OCI-LY7 (cell line): ENCODE results near the gene LAPTM5. TPM values are rescaled to one million over a fixed set of nuclear protein-coding genes. Genes with fewer than 3 reads are reported as not detected.

Experiments used
- BruUV-seq: library from RNA; stranded (reverse); fragments of 400-500 nt; replicated peaks from 2 replicates; lab custom pipeline; 2021; lab: Mats Ljungman, UMichigan
- CTCF ChIA-PET: fragments of 300-600 bp; sonication (Branson Sonifier 250); formaldehyde crosslinking; loops from one replicate; lab custom pipeline; 2022; ENCODE audit warnings: antibody characterized with exemption; ENCODE audit not compliant: unreplicated experiment; lab: Charles Lee
- POLR2A ChIA-PET: fragments of 300-600 bp; sonication (Branson Sonifier 250); formaldehyde crosslinking; loops from one replicate; lab custom pipeline; 2022; ENCODE audit warnings: antibody characterized with exemption; lab: Charles Lee
- DNase-seq: peaks from one replicate; pipeline ENCODE4 v3.0.0-alpha.2; 2015; ENCODE audit warnings: low spot score
- H2AFZ ChIP-seq: fragments of 200-600 bp; sonication (generic), shearing (Covaris generic); 2 replicates; pipeline ENCODE4 v1.6.1; 2014; ENCODE audit warnings: mild to moderate bottlenecking, antibody characterized with exemption, low read length, moderate library complexity
- H3K27ac ChIP-seq: fragments of 200-600 bp; sonication (generic); 2 replicates; pipeline ENCODE4 v1.5.1; 2014; ENCODE audit warnings: mixed run types, low read depth, mild to moderate bottlenecking, moderate library complexity, low read length, inconsistent platforms; ENCODE audit not compliant: poor library complexity, severe bottlenecking
- H3K36me3 ChIP-seq: fragments of 200-600 bp; sonication (generic); 2 replicates; pipeline ENCODE4 v1.6.1; 2014; ENCODE audit warnings: mild to moderate bottlenecking, antibody characterized with exemption, low read length, moderate library complexity, mixed read lengths; ENCODE audit not compliant: insufficient read depth
- H3K4me1 ChIP-seq: fragments of 200-600 bp; sonication (generic); 2 replicates; pipeline ENCODE4 v1.5.1; 2014; ENCODE audit warnings: mild to moderate bottlenecking, low read length; ENCODE audit not compliant: insufficient read depth, poor library complexity, severe bottlenecking
- H3K4me2 ChIP-seq: fragments of 200-600 bp; sonication (generic); 2 replicates; pipeline ENCODE4 v1.6.1; 2014; ENCODE audit warnings: mild to moderate bottlenecking, low read length
- H3K4me3 ChIP-seq: fragments of 200-600 bp; sonication (generic); 2 replicates; pipeline ENCODE4 v1.5.1; 2014; ENCODE audit warnings: mild to moderate bottlenecking, low read depth, low read length; ENCODE audit not compliant: poor library complexity, severe bottlenecking
- H3K79me2 ChIP-seq: fragments of 200-600 bp; sonication (generic); 2 replicates; pipeline ENCODE4 v1.6.1; 2016; ENCODE audit warnings: low read depth, mild to moderate bottlenecking, low read length, moderate library complexity, mixed read lengths; ENCODE audit not compliant: insufficient read depth
- H3K9me2 ChIP-seq: fragments of 200-600 bp; sonication (generic); 2 replicates; pipeline ENCODE4 v1.6.1; 2016; ENCODE audit warnings: mild to moderate bottlenecking, low read length, mixed read lengths; ENCODE audit not compliant: insufficient read depth
- H3K9me3 ChIP-seq: fragments of 200-600 bp; sonication (generic); 2 replicates; pipeline ENCODE4 v1.6.1; 2014; ENCODE audit warnings: mild to moderate bottlenecking, mixed run types, low read length, mixed read lengths
- H4K20me1 ChIP-seq: fragments of 200-600 bp; sonication (generic); 2 replicates; pipeline ENCODE4 v1.6.1; 2014; ENCODE audit warnings: mild to moderate bottlenecking, antibody characterized with exemption, low read length, moderate library complexity, mixed read lengths; ENCODE audit not compliant: insufficient read depth
- EZH2phosphoT487 ChIP-seq: fragments of 200-600 bp; sonication (generic); IDR thresholded peaks from 2 replicates; pipeline ENCODE4 v1.6.1; 2018; ENCODE audit warnings: low read depth, borderline replicate concordance, mild to moderate bottlenecking, mixed run types, antibody characterized with exemption, low read length, moderate library complexity, mixed read lengths
- intact Hi-C: fragments of 100-400 bp; cut with micrococcal nuclease; formaldehyde crosslinking; loops from one replicate; pipeline ENCODE4 v1.10.0; 2022; ENCODE audit not compliant: unreplicated experiment
- total RNA-seq, 2 experiments: library from RNA; depleted of rRNA in 1 of 2; stranded (reverse); fragments of >200 nt in 1 of 2; shearing (Covaris generic) in 1 of 2; gene quantifications; 2 replicates each; pipeline ENCODE4 v1.2.3, GENCODE V29; 2014 to 2022
- TF ChIP-seq, protein P1 (sequence below): fragments of 200-600 bp; sonication (generic); conservative IDR thresholded peaks from 2 replicates; pipeline ENCODE4 v1.5.1; 2014; ENCODE audit warnings: mild to moderate bottlenecking, antibody characterized with exemption, low read length, moderate library complexity, mixed read lengths

The LAPTM5 gene
- total RNA-seq, 2 experiments from 2014 or later = 113 to 137 TPM

DNA sequence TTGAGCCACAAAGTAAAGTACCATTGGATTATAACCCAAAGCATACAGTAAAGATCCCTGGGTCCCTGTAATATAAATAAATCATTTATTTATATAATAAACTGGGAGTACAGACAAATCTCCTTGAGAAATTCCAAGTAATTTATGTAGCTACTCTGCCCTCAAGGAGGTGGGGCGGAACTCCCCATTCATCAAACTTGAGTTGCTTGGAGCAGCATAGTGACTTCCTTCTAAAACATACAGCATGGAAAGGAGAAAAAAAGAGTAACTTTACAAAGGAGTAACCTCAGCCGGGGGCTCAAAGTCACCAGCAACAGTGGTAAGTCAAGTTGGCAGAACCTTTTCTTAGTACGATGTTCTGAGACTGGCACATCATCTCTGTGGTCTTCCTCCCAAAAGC, 4.5 kb downstream of the LAPTM5 start:
- Histone ChIP-seq H3K4me2 (peak overlapping the region; percentile 91), H3K27ac (peak overlapping the region; percentile 99), H3K9me3 (no peaks in the 10 kb centered on the region), H3K4me1 (peaks cover 99% of the 10 kb centered on the region), H3K9me2 (no peaks in the 10 kb centered on the region), H4K20me1 (peaks cover 9% of the 10 kb centered on the region), H3K4me3 (peak overlapping the region; percentile 47), H2AFZ (no peak overlapping the region), H3K79me2 (peaks cover 4% of the 10 kb centered on the region; the same call in 1 of the 2 replicates), H3K36me3 (no peaks in the 10 kb centered on the region)
- POLR2A ChIA-PET = interaction anchor here (1.3 kb wide), 1 partner anchor 101 kb away, joined by 3 read pairs; no protein-coding TSS in a partner anchor
- no peak for DNase-seq
- TF ChIP-seq, protein P1, sequence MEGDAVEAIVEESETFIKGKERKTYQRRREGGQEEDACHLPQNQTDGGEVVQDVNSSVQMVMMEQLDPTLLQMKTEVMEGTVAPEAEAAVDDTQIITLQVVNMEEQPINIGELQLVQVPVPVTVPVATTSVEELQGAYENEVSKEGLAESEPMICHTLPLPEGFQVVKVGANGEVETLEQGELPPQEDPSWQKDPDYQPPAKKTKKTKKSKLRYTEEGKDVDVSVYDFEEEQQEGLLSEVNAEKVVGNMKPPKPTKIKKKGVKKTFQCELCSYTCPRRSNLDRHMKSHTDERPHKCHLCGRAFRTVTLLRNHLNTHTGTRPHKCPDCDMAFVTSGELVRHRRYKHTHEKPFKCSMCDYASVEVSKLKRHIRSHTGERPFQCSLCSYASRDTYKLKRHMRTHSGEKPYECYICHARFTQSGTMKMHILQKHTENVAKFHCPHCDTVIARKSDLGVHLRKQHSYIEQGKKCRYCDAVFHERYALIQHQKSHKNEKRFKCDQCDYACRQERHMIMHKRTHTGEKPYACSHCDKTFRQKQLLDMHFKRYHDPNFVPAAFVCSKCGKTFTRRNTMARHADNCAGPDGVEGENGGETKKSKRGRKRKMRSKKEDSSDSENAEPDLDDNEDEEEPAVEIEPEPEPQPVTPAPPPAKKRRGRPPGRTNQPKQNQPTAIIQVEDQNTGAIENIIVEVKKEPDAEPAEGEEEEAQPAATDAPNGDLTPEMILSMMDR = no peak
- TF ChIP-seq EZH2phosphoT487 = no peak
- CTCF ChIA-PET = interaction anchor here (1.3 kb wide), 1 partner anchor 26 kb away, joined by 3 read pairs; no protein-coding TSS in a partner anchor
- intact Hi-C loops = no loop called here
- no TSS peak for BruUV-seq

DNA sequence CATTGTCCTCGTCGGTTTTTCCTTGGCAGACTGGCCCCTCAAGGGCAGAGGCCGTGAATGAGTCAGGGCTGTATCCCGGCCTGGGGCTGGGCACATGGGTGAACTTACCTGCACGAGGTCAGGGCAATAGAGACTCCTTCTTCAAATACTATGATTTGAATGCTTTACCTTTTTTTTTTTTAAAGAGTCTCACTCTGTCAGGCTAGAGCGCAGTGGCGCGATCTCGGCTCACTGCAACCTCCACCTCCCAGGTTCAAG, 5.0 kb downstream of the LAPTM5 start:
- Histone ChIP-seq H3K4me1 (peaks cover 99% of the 10 kb centered on the region), H3K79me2 (peaks cover 4% of the 10 kb centered on the region; the same call in 1 of the 2 replicates), H3K4me3 (peak overlapping the region; percentile 13), H3K4me2 (peak overlapping the region; percentile 91), H3K27ac (peak overlapping the region; percentile 99), H3K9me2 (no peaks in the 10 kb centered on the region), H3K36me3 (no peaks in the 10 kb centered on the region), H2AFZ (no peak overlapping the region), H3K9me3 (no peaks in the 10 kb centered on the region), H4K20me1 (peaks cover 9% of the 10 kb centered on the region)
- intact Hi-C loops = no loop called here
- BruUV-seq = no TSS peak
- CTCF ChIA-PET = interaction anchor here (0.6 kb wide), 1 partner anchor 26 kb away, joined by 3 read pairs; no protein-coding TSS in a partner anchor
- POLR2A ChIA-PET = interaction anchor here (0.9 to 3.6 kb wide), 5 partner anchors 8 to 102 kb away, joined by 3 to 15 read pairs (median 3); no protein-coding TSS in a partner anchor
- no peak for DNase-seq
- TF ChIP-seq, protein P1 = no peak
- no peak for TF ChIP-seq EZH2phosphoT487

DNA sequence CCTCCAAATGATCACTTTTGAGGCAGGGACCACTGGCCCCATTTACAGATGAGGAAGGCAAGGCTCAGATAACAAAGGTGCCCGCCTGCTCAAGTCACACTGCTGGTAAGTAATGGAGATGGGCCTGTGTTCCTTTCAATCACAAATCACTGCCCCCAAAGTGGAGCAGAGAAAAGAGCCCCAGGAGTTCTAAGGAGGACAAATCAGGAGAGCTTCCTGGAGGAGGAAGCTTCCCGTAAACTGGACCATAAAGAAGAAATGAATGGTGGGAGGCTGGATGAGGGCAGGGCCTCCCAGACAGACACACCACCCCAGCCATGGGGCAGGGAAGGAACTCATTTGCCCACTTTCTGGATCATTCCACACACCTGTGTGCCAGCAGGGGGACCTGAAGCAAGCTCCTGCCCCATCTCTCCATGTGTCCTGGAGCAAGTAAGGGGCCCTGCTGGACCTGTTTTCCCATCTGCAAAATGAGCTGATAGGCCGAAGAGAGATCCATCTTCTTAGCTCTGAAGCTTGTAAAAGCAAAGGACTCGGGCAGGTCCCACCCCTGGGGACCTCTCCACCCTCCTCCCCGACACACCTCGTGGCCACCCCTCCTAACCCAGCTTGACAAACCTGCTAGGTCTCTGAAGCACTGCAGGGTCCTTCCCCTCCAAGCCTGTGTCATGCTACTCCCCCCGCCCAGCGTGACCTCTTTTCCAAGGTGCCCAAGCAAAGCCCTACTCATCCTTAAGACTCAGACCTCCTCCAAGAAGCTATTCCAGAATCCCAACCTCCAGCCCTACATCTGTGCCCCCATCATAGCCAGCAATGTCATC, 5.5 kb downstream of the LAPTM5 start:
- intact Hi-C loops = no loop called here
- Histone ChIP-seq H3K36me3 (no peaks in the 10 kb centered on the region), H3K27ac (peak overlapping the region; percentile 99), H4K20me1 (peaks cover 9% of the 10 kb centered on the region), H3K9me2 (no peaks in the 10 kb centered on the region), H3K9me3 (no peaks in the 10 kb centered on the region), H3K4me2 (peak overlapping the region; percentile 91), H3K79me2 (peaks cover 4% of the 10 kb centered on the region; the same call in 1 of the 2 replicates), H3K4me3 (peak overlapping the region; percentile 13), H3K4me1 (peaks cover 99% of the 10 kb centered on the region), H2AFZ (no peak overlapping the region)
- TF ChIP-seq, protein P1 = 0 out of 2 replicates have a peak, but pooled peaks have one; percentile 38
- TF ChIP-seq EZH2phosphoT487 = no peak
- DNase-seq = no peak
- POLR2A ChIA-PET = interaction anchor here (0.9 to 3.6 kb wide), 5 partner anchors 8 to 102 kb away, joined by 3 to 15 read pairs (median 3); no protein-coding TSS in a partner anchor
- CTCF ChIA-PET = interaction anchor here (0.6 kb wide), 1 partner anchor 26 kb away, joined by 3 read pairs; no protein-coding TSS in a partner anchor
- no TSS peak for BruUV-seq
